Mucosa of rectum (tissue), 2 donors: Measurements from ENCODE around the gene SH3TC1.
A peak's percentile ranks its signal among the peaks of the same experiment; 100 is the strongest.

Source experiments
- H3K27ac ChIP-seq, 2 donors: one replicate each; pipeline ENCODE4 v1.7.0; 2013; ENCODE audit warnings: inconsistent platforms in 2 of 2, low read depth in 2 of 2, low read length in 2 of 2
- H3K27me3 ChIP-seq, 2 donors: one replicate each; pipeline ENCODE4 v1.7.0; 2013; ENCODE audit warnings: low read length in 2 of 2; ENCODE audit not compliant: control insufficient read depth in 2 of 2, insufficient read depth in 2 of 2
- H3K36me3 ChIP-seq, 2 donors: one replicate each; pipeline ENCODE4 v1.7.0; 2013; ENCODE audit warnings: low read length in 2 of 2; ENCODE audit not compliant: control insufficient read depth in 2 of 2, insufficient read depth in 2 of 2
- H3K4me1 ChIP-seq, 2 donors: one replicate each; pipeline ENCODE4 v1.7.0; 2013; ENCODE audit warnings: low read length in 2 of 2, mild to moderate bottlenecking in 1 of 2; ENCODE audit not compliant: control insufficient read depth in 2 of 2, insufficient read depth in 2 of 2
- H3K4me3 ChIP-seq, 2 donors: one replicate each; pipeline ENCODE4 v1.7.0; 2013; ENCODE audit warnings: low read length in 2 of 2
- H3K9ac ChIP-seq, 2 donors: one replicate each; pipeline ENCODE4 v1.7.0; 2013; ENCODE audit warnings: low read length in 2 of 2, low read depth in 1 of 2, mild to moderate bottlenecking in 1 of 2
- H3K9me3 ChIP-seq, 2 donors: one replicate each; pipeline ENCODE4 v1.7.0; 2013; ENCODE audit warnings: low read length in 2 of 2; ENCODE audit not compliant: control insufficient read depth in 2 of 2
- donor health status: healthy.
- donor health status: Normal muscosa, but diverticular disease.

SH3TC1 gene

GRCh38 chr4:8179771-8180170 lies 19.3 kb upstream of the SH3TC1 start:
- no peak overlapping the region for H3K9ac ChIP-seq
- no peaks in the 10 kb centered on the region for H3K27me3 ChIP-seq
- H3K27ac ChIP-seq, result no peak overlapping the region
- H3K9me3 ChIP-seq, result no peaks in the 10 kb centered on the region
- H3K4me3 ChIP-seq, result no peak overlapping the region
- H3K36me3 ChIP-seq, result no peaks in the 10 kb centered on the region
- H3K4me1 ChIP-seq, result peaks cover 22 to 23% of the 10 kb centered on the region in 2 donors

GRCh38 chr4:8180310-8181093 lies 18.6 kb upstream of the SH3TC1 start:
- Histone ChIP-seq H3K9ac (no peak overlapping the region), H3K4me1 (peaks cover 22 to 23% of the 10 kb centered on the region in 2 donors), H3K36me3 (no peaks in the 10 kb centered on the region), H3K27ac (no peak overlapping the region), H3K27me3 (peaks cover 0 to 1% of the 10 kb centered on the region in 2 donors), H3K4me3 (no peak overlapping the region), H3K9me3 (no peaks in the 10 kb centered on the region)

GRCh38 chr4:8181119-8181518 lies 18.0 kb upstream of the SH3TC1 start:
- H3K27ac ChIP-seq, result no peak overlapping the region
- H3K9me3 ChIP-seq, result no peaks in the 10 kb centered on the region
- H3K27me3 ChIP-seq, result peaks cover 1 to 3% of the 10 kb centered on the region in 2 donors
- H3K4me1 ChIP-seq, result peaks cover 22 to 23% of the 10 kb centered on the region in 2 donors
- no peaks in the 10 kb centered on the region for H3K36me3 ChIP-seq
- H3K4me3 ChIP-seq, result no peak overlapping the region
- peak overlapping the region in 1 of 2 donors; percentile 64 for H3K9ac ChIP-seq

- Histone ChIP-seq H3K27me3 (peaks cover 1 to 3% of the 10 kb centered on the region in 2 donors), H3K36me3 (no peaks in the 10 kb centered on the region), H3K27ac (peak overlapping the region; percentile 9 to 45), H3K4me3 (no peak overlapping the region), H3K9ac (peak overlapping the region in 1 of 2 donors; percentile 64), H3K4me1 (peaks cover 22 to 23% of the 10 kb centered on the region in 2 donors), H3K9me3 (no peaks in the 10 kb centered on the region)
Observed at GRCh38 chr4:8181844-8182243, 17.2 kb upstream of the SH3TC1 start.

- peaks cover 1 to 3% of the 10 kb centered on the region in 2 donors for H3K27me3 ChIP-seq
- H3K4me1 ChIP-seq, result peaks cover 22 to 23% of the 10 kb centered on the region in 2 donors
- H3K9me3 ChIP-seq, result no peaks in the 10 kb centered on the region
- peak overlapping the region; percentile 9 to 72 for H3K27ac ChIP-seq
- no peaks in the 10 kb centered on the region for H3K36me3 ChIP-seq
- H3K4me3 ChIP-seq, result no peak overlapping the region
- peak overlapping the region in 1 of 2 donors; percentile 64 for H3K9ac ChIP-seq
Observed at GRCh38 chr4:8182294-8182693, 16.8 kb upstream of the SH3TC1 start.

GRCh38 chr4:8182858-8183725 lies 16.0 kb upstream of the SH3TC1 start:
- H3K27ac ChIP-seq, result peak overlapping the region; percentile 32 to 72
- H3K27me3 ChIP-seq, result peaks cover 1 to 3% of the 10 kb centered on the region in 2 donors
- H3K4me3 ChIP-seq, result no peak overlapping the region
- H3K9me3 ChIP-seq, result no peaks in the 10 kb centered on the region
- no peaks in the 10 kb centered on the region for H3K36me3 ChIP-seq
- peaks cover 22 to 23% of the 10 kb centered on the region in 2 donors for H3K4me1 ChIP-seq
- H3K9ac ChIP-seq, result peak overlapping the region in 1 of 2 donors; percentile 64

- Histone ChIP-seq H3K27me3 (peaks cover 1 to 3% of the 10 kb centered on the region in 2 donors), H3K9ac (no peak overlapping the region), H3K36me3 (no peaks in the 10 kb centered on the region), H3K27ac (peak overlapping the region in 1 of 2 donors; percentile 16), H3K9me3 (no peaks in the 10 kb centered on the region), H3K4me3 (no peak overlapping the region), H3K4me1 (peaks cover 23% of the 10 kb centered on the region in 2 donors)
Observed at GRCh38 chr4:8184061-8184460, 15.0 kb upstream of the SH3TC1 start.

- H3K9ac ChIP-seq, result no peak overlapping the region
- no peak overlapping the region for H3K27ac ChIP-seq
- no peaks in the 10 kb centered on the region for H3K9me3 ChIP-seq
- H3K36me3 ChIP-seq, result no peaks in the 10 kb centered on the region
- no peak overlapping the region for H3K4me3 ChIP-seq
- H3K4me1 ChIP-seq, result peaks cover 24 to 28% of the 10 kb centered on the region in 2 donors
- H3K27me3 ChIP-seq, result peaks cover 1 to 3% of the 10 kb centered on the region in 2 donors
Observed at GRCh38 chr4:8185295-8185694, 13.8 kb upstream of the SH3TC1 start.

GRCh38 chr4:8185930-8186329 lies 13.2 kb upstream of the SH3TC1 start:
- H3K9ac ChIP-seq, result no peak overlapping the region
- H3K36me3 ChIP-seq, result no peaks in the 10 kb centered on the region
- H3K4me3 ChIP-seq, result no peak overlapping the region
- peaks cover 1 to 3% of the 10 kb centered on the region in 2 donors for H3K27me3 ChIP-seq
- no peak overlapping the region for H3K27ac ChIP-seq
- H3K4me1 ChIP-seq, result peaks cover 24 to 28% of the 10 kb centered on the region in 2 donors
- no peaks in the 10 kb centered on the region for H3K9me3 ChIP-seq

GRCh38 chr4:8188085-8188484 lies 11.0 kb upstream of the SH3TC1 start:
- Histone ChIP-seq H3K9me3 (no peaks in the 10 kb centered on the region), H3K9ac (no peak overlapping the region), H3K4me1 (peaks cover 6 to 11% of the 10 kb centered on the region in 2 donors), H3K27ac (no peak overlapping the region), H3K27me3 (peaks cover 1 to 3% of the 10 kb centered on the region in 2 donors), H3K36me3 (no peaks in the 10 kb centered on the region), H3K4me3 (no peak overlapping the region)
